Activated CD8-positive, alpha-beta memory T cell treated with anti-CD3 and anti-CD28 coated beads for 36 hours (primary cell): ENCODE measurements around the gene PEMT. TPM values are rescaled to one million over a fixed set of nuclear protein-coding genes. Genes with fewer than 3 reads are reported as not detected.

Experiments
- CTCF ChIA-PET: fragments of 350-600 bp; sonication (Branson Sonifier 250); formaldehyde crosslinking; loops from one replicate; lab custom pipeline; 2021; ENCODE audit warnings: antibody characterized with exemption; lab: Charles Lee
- POLR2A ChIA-PET: fragments of 350-600 bp; sonication (Branson Sonifier 250); formaldehyde crosslinking; loops from one replicate; lab custom pipeline; 2021; ENCODE audit warnings: antibody characterized with exemption; lab: Charles Lee
- total RNA-seq, 2 experiments: library from RNA; stranded (reverse); gene quantifications; one replicate each; pipeline ENCODE4 v1.2.3, GENCODE V29; 2021

PEMT gene
- total RNA-seq, 2 experiments from 2014 or later: 30.3 to 43.6 TPM

DNA sequence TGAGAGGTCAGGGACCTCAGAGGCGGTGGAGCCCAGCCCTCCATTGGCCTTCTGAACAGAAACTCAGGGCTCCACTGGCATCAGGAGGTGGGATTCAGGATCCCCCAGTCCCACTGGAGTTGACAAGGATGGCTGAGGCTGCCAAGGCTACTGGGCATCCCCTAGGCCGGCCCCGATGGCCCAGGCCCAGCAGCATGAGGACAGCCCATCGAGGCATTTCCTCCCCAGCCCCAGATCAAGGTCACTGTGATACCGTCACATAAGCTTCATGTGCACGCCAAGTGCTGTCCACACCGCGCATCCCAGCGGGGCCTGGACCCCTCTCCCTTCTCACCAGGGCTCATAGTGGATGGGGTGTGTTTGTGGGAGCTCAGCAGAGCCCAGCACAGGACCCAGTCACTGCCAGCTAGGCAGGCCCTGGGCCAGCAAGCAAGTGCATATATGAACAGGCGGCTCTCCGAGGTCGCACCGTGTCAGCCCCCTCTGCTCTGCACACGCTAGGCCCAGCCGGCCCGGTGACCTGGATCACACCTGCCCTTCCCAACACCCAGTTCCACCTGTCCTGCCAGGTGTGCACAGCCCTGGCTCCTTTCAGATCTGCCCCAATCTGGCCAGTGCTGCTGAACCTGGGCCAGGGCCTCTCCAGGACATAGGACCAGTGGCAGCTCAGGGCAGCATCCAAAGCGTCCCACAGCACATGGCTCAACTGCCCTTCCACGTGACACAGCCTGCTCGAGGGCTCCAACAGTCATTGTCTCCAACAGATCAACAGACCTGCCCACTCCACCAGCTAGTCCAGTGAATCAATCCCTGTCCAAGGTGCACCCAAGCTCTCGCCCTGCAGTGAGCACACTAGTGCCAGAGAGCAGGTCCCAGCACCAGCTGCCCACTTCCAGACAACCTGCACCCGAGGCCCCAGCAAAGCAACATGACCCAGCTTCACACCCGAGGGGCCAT lies 62.5 kb downstream of the PEMT start:
- ChIA-PET POLR2A (no interaction called here), CTCF (interaction anchor here (1.4 kb wide), 1 partner anchor 20 kb away, joined by 3 read pairs; no protein-coding TSS in a partner anchor)

DNA sequence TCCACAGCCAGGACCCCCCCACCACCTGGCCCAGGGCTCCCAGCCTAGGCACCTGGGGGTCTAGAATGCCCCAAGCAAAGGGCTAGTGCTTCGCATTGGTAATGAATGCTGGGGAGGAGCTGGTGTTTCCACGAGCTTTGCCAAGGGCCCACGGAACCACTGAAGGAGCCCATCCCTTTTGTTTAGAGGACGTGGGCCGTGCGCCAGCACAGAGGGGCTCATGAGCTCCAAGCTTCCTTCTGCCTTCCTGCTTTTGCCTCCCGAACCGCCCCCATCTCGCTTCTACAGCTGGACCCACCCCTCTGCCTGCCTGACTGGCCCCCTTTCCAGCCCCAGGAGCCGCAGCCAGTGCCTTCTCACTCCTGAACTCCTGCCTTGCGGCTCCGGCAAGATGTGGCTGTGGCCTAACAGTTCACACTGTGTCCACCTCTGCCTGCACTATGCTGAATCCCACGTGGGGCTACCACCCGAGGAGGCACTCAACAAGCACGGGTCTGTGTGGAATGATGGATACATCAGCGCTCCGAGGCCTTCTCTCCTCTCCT lies 63.5 kb downstream of the PEMT start:
- ChIA-PET CTCF (no interaction called here), POLR2A (no interaction called here)

DNA sequence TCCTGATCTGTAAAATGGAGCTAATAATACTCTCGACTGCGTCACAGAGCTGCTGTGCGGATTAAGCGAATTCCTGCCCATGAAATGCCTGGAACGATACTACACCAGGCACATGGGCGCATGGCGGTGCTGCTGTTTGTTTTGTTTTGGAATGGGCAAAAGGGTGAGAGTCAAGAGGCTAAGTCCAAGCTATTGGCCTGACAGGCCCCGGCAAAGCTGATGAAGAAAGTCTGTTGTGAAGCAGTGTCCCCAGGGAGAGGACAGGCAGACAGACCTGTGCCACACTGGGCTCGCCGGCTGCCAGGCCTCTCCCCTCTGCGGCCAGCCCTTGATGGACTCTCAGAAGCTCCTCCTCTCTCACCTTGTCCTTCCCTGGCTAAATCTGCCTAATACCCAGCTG lies 64.0 kb downstream of the PEMT start:
- ChIA-PET CTCF (no interaction called here), POLR2A (no interaction called here)

DNA sequence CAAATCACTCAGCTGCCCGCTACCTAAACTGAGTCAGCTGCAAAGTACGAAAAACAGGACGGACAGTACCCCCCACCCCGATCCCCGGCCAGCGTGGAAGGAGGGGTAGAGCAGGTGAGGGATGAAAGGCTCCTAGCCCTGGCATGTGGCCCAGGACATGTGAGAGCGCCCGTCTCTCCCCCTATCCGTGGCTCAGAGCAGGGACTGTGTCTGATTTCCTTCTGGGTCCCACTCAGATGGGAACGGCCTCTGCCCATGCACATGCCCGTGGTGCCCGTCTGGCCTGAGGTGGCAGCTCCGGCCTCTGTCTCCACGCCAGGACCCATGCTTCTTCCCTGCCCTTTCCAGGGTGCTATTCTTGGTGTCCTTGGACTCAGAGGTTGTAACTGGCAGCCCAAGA lies 65.1 kb downstream of the PEMT start:
- CTCF ChIA-PET: no interaction called here
- POLR2A ChIA-PET: no interaction called here

DNA sequence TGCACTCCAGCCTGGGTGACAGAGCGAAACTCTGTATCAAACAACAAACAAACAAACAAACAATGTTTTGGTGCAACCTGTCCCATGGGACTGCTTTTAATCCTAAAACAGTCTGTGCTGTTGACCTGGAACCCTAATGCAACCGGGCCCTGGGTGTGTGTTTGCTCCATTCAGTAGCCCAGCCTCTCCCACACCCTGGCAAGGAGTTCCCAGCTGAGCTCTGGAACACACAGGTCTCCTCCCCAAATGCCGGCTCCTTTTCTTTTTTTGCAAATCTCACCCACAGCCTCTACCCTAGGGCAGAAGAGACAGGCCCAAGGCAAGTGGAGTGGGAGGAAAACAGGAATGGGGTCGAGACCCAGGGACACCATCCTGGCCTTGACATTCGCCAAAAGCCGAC lies 65.6 kb downstream of the PEMT start:
- CTCF ChIA-PET: no interaction called here
- POLR2A ChIA-PET: no interaction called here

DNA sequence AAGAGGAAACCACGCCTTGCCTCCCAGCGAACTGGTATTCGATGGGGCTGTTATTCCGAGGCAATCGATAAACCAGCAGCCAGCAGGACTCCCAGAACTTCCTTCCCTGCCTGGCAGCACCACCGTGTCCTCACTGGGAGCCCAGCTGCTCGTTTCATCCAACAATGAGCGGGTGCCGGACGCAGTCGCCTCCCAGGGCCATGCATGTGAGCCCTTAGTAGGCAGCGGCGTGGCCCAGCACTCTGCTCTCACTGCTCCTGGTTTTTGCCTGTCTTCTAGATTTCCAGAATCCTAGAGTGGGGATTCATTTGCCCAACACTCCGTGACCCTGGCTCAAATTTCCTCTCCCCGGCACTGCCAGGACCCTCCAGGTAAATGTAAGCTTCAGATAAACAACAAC lies 66.2 kb downstream of the PEMT start:
- ChIA-PET CTCF (no interaction called here), POLR2A (no interaction called here)

DNA sequence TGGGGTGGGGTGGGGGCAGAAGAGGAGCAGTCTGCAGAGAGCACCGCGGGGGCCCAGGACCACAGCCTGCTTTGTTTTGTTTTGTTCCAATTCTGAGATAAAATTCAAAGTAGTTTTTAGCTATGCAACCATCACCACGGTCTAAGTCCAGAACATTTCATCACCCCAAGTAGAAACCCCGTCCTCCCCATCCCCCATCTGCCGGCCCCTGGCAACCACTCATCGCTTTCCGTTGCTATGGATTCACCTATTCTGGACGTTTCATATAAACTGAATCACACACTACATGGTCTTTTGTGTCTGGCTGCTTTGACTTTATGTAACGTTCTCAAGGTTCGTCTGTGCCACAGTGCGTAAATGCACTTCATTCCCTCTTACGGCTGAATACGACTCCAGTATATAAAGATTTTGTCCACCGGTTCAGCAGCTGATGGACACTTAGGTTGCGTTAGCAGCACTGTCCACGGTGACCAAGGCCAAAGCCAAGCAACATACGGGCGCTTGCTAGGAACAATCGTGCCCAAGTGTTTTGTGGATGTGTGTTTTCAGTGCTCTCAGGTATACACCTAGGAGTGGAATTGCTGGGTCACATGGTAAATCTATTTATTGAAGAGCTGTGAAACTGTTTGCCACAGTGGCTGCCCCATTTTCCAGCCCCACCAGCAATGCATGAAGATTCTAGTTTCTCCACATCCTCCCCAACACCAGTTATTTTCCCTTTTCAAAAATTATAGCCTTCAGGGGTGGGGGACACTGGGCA lies 67.6 kb downstream of the PEMT start:
- POLR2A ChIA-PET: no interaction called here

DNA sequence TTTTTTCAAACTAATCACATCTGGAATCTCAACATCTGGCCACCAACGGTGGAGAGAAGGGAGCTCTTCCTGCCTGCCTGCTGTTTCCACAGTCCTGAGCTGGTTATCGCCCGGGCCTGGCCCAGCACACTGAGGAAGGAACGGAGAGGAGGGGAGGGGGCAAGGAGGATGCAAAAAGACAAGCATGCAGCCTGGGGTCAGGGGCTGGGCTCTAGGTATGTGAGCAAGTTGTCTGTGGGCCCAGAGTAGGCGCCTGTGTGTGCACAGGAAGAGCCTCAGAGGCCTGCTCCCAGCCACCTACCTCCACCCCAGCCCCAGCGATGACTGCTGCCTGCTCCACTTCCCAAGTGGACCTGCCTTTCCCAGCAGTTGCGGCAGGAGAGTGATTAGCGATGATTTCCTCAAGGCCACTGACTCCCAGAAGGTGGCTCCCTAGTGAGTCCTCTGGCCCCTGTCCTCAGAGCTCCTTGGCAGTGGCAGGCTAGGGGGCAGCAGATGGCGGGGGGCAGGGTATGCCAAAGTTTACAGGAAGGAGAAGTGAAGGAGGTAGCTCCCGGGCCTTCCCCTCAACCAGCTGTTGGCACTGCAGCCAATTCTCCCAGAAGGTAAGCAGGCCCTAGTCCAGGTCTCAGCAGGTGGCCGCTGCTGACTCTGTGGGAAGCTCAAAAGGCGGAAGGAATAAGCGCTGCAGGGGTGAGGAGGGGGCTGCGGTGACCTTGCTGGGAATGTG lies 68.3 kb downstream of the PEMT start:
- ChIA-PET CTCF (no interaction called here), POLR2A (no interaction called here)

More for the DNA sequence above, 67.6 kb downstream of the PEMT start:
- CTCF ChIA-PET: no interaction called here

DNA sequence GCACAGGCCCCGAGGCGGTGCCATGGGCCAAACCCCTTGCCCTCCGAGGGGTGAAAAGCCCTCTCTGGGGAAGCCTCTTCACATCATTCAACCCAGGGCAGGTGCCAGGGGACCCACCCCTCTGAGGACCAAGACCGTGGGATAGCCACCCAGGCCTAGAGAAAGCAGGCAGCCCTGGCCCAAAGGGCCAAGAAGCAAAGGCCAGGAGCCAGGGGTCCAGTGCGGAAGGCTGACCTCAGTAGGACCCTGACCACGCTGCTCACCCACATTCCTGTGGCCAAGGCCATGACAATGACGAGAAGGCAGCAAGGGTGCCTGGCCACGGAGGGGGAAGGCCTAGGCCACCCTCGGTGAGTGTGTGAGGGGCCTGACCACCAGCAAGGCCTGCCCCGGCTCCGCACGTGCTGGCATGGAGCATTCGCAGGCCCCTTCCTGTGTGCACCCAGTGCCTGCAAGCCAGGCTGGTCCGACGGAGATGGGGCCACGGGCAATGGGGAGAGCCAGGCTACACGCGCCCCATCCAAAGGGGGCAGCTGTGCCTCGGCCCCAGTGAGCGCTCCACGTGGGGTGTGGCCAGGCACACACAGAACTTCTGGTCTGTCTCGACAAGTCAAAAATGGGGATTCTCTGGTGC lies 70.8 kb downstream of the PEMT start:
- POLR2A ChIA-PET: no interaction called here
- CTCF ChIA-PET: no interaction called here

DNA sequence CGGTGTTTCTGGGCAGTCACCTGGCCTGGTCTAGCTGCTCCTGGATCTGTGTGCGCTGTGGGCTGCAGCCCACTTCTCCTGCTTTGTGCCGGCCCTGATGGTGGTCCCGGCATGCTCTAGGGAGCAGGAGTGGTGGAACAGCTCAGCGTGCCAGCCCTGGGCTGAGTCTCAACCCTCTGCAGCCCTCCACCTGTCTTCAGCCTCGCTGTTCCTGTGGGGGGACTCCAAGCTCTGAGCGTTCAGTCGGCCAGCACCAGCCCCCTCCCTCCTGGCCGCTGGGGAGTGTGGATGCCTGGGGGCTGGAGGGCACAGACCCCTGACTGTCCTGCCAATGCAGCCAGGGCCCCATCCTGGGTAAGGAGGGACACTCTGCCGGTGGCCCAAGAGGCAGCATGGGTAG lies 71.6 kb downstream of the PEMT start:
- ChIA-PET POLR2A (no interaction called here), CTCF (interaction anchor here (0.7 kb wide), 1 partner anchor 122 kb away, joined by 3 read pairs; no protein-coding TSS in a partner anchor)

DNA sequence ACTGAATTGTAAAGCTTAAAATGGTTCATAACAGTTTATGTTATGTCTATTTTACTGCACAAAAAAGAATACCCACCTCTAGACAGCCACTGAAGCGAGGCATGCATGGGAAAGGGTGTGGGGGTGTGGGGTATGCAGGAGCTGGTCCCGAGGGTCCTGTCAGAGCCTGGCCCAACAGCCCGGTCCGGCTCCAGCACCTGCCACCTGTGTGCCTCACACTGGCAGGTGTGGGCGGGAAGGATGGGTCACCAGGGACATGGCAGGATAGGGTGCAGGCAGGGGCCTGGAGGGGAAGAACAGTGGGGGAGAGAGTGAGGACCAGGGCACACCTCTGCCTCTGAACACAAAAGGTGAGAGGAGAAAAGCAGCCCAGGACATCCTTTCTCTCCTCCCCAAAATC lies 72.6 kb downstream of the PEMT start:
- CTCF ChIA-PET: no interaction called here
- POLR2A ChIA-PET: no interaction called here

DNA sequence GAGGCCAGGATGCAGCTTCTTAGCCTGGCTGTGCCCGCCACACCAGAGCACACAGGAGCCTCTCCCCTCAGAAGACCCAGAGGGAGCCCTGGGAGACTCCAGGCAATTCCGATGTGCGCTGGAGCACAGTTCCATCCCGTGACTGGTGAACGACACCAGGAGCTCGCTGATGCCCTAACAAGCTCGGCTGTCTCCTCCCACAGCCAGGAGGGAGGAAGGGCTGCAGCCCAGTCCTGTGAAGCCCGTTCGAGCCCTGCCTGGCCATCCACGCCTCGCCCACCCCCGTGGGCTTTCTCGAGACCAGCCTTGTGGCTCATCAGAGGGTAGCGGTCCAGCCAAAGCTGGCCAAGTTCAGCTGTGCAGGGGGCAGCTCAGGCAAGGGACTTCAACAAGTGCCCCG lies 73.5 kb downstream of the PEMT start:
- POLR2A ChIA-PET: no interaction called here
- CTCF ChIA-PET: no interaction called here

DNA sequence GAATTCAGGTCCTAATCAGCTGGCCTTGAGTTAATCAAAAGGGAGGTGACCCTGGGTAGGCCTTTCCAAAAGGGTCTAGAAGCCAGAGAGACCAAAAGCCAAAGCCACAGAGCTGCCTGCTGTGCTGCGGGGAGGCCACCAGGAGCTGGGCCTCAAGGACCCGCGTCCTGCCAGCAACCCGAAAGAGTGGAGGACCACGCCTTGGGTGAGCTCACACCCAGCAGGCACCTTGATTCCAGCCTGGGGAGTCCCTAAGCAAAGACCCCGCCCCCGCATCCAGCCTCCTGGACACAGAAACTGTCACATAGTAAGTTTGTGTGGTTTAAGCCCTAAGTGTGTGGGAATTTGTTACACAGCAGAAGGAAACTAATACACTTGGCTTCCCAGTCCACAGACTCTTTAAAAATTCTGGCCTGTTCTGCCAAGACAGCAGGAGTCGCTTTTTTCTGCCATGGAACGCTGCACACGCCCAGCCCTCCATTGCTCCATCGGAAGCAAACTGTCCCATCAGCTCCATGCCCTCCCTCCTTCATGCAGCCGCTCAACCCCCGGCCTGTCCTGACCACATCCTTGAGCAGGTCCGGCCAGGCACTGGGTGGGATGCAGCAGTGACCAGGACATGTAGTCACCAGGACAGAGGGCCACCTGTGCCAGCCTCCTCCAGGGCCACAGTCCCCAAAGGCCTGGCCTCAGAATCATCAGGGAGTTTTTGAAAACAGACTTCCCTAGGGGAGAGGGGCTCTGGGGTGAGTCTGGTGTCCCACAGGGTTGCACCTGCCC lies 74.4 kb downstream of the PEMT start:
- CTCF ChIA-PET: interaction anchor here (1.3 kb wide), 1 partner anchor 163 kb away, joined by 3 read pairs; no protein-coding TSS in a partner anchor

DNA sequence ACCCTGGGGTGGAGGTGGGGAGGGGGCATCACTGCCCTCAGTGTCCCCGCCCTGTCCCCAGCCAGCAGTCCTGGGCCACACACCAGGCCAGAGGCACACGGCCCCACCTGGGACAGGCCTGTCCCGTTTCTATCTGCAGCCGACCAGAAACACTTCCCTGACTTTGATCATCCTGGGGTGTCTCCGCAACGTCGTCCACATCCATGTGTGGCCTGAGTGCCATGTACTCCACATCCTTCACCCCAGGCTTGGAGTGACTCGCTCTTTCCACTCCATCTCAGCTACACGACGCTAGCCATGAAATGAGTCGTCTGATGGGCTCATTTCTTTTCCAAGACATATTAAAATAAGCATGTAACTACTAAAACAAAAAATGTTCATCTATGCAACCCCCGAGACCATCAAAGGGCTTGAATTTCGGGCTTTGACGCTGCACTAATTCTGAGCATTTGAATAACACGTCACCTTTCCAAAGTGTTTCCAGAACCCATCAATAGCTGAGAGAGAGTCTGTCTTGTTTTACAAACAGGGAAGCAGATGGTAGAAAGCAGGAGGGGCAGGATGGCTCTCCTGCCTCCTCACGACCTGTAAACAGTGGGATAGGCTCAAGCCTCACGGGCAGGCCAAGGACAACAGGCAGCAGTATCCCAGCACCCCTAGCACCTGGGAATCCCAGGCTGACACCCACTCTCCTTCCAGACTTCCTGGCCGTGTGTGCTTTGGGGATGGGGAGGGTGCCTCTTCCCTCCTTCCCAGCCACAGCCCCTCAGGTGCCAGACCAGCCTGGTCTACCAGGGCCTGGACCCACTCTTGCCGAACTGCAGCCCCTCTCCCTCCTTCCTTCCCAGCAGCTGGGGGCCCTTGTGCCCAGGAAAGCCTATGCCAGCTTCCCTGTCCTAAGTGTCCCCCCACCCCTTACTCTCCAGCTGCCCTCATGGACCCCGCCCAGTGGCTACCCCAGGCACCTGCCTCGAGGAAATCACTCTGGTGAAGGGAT lies 75.3 kb downstream of the PEMT start:
- CTCF ChIA-PET: interaction anchor here (1.3 kb wide), 1 partner anchor 162 kb away, joined by 3 read pairs; no protein-coding TSS in a partner anchor
- POLR2A ChIA-PET: interaction anchor here (0.6 kb wide), 1 partner anchor 108 kb away, joined by 4 read pairs; no protein-coding TSS in a partner anchor

More for the DNA sequence above, 74.4 kb downstream of the PEMT start:
- POLR2A ChIA-PET: no interaction called here

DNA sequence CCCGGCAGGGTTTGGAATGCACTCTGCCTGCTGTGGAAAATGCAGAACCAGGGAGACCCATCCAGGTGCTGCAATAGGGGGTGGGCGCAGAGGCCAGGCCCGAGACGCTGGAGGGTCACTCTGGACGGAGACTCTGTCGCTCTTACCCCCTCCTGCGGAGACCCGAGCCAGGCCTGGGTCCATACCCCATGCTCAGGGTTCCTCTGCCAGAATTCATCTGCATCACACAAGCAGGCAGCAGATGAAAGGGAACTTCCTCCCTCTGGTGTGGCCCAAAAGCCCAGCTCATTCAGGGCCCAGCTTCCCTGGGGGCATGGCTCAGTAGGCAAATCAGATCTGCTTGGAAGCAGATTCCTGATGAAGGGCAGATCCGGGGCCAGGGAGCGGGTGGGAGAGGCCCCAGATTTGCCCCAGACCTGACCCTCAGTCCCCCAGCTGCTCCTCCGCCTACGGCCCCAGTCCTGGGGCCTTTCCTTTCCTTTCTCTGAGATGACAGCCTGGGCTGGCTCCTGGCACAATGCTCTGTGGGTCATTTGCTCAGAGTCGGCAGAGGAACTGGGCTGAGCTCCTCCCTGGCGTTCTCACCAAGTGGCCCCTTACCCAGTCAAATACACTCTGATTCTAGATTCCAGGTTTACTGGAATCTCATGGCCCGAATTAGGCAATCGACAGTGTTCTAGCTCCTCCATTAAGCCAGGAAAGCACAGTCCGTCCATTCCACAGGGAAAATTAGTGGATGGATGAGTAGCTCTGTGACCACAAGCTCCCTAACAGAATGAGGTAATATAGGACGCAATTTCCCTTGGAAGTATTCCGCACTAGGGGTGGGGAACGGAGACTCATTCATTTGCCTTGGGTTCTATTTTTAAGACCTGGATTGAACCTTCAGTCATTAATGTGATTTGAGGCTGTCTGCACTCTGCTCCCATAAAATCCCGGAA lies 76.2 kb downstream of the PEMT start:
- ChIA-PET CTCF (no interaction called here), POLR2A (no interaction called here)
